ENCODE measurements around the gene CD79B. TPM values are rescaled to one million over a fixed set of nuclear protein-coding genes. Genes with fewer than 3 reads are reported as not detected.

The CD79B gene
- total RNA-seq, 1 experiment from 2014 or later = 1.3 TPM

DNA sequence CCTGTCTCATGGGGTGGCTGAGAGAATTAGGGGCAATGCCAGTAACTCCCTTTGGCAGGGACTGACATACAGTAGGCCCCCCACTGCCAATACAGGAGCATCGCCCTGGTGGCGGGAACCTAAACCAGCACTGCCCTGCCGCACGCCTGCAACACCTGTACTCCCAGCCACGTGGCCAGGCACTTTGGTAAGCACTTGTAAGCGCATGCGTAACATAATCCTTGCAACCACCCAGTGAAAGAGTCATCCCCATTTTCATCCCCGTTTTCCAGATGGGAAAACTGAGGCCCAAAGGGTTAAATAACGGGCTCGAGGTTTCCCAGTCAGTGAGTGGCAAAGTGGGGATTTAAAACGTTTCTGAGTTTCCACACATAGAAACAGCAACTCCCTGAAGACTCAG, 23.1 kb upstream of the CD79B start:
- in situ Hi-C loops (cut with HindIII; ENCODE audit: low sequenced_read_pairs) = no loop called here
- no peak for DNase-seq (ENCODE audit: low spot score)

GRCh38 chr17:63954402-63955063, 22.4 kb upstream of the CD79B start:
- DNase-seq (ENCODE audit: low spot score) = no peak
- in situ Hi-C loops (cut with HindIII; ENCODE audit: low sequenced_read_pairs) = no loop called here

- in situ Hi-C loops (cut with HindIII; ENCODE audit: low sequenced_read_pairs) = no loop called here
- DNase-seq (ENCODE audit: low spot score) = peak; percentile 1
Observed at GRCh38 chr17:63950940-63951907, 19.1 kb upstream of the CD79B start.

DNA sequence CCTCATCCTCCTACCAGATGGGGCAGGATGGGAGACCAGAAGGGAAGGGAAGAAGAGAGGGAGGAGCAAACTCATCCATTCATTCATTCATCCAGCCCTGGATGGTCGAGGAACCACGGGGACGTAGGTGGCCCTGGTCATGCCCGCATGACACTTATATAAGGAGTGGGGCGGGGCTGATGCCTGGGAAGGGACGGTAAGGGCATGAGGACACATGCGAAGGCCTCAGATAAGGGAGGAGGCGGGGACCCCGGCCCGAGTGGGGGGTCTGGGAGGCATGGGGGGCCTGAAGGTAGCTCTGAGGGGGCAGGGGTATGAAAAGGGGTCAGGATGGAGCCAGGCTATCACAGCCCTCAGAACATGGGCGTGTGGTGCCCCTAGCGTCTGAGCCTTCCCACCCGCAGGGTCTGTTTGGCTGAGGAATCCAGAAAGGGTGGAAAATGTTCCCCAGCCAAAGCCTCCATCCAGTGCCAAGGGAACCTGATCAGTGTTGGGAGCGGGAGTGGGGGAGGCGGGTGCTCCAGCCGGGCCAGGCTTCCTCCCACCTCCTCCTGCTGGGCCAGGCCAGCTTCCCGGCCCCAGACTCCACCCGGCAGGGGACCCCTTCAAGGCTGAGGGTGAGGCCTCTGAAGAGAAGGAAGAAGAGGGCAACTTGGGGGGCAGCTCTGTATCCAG, 17.6 kb upstream of the CD79B start:
- in situ Hi-C loops (cut with HindIII; ENCODE audit: low sequenced_read_pairs) = no loop called here
- DNase-seq (ENCODE audit: low spot score) = no peak

DNA sequence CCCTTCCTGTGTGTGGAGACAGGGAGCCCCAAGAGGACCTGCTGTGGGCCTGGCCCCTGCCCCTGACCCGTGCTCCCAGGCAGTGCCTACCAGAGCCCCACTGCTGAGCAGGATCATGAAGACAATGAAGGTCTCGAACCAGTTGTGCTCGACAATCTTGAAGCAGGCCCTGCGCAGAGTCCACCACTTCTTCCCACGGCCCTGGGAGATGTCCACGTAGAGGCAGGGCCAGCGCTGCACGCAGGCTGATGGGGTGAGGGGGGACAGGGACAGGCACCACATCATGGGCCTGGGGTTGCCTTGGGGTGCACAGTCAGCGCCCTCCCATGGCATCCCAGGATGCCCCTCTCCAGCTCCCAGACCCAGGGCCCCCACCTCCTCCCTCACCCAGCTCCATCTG, 16.4 kb upstream of the CD79B start:
- DNase-seq (ENCODE audit: low spot score) = no peak
- in situ Hi-C loops (cut with HindIII; ENCODE audit: low sequenced_read_pairs) = no loop called here

GRCh38 chr17:63947711-63948330, 15.7 kb upstream of the CD79B start:
- in situ Hi-C loops (cut with HindIII; ENCODE audit: low sequenced_read_pairs) = no loop called here
- no peak for DNase-seq (ENCODE audit: low spot score)

DNA sequence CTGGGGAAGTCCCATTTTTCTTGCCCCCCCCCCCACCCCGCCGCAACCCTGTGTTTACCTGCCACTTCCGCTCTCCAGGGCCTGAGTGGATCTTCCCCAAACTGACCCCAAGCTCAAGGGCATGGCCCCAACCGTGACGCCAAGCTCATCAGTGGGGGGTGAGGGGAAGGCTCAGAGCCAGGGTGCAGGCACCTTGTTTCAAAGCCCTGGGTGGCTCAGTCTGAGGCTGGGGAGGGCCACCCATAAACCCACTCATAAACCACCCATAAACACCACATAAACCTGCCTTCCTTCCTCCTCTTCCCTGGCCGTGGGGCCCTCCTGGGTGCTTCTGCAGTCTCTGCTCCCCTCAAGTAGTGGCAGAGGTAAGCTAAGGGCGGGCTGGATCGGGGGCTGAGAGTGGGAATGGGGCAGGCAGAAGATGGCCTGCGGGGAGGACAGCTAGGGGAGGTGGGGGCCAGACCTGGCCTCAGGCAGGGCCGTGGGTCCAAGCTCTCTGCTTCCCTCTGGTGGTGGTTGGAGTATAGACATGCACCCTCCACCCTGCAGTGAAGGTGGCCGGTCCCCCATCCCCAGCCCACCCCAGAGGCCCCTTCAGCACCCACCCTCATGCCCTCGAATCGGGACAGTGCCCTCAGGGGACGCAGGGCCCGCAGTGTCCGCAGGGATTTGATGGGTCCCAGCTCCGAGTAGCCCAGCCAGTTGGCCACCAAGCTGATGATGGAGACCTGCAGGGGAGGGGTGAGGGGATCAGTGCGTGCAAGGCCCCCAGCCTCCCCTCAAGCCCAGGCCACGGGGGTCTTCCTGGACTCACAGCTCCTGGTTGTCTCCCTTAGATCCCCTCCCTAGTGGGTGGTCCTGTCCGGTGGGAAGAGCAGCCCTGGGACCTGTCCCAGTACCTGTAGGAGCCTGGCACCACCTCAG, 14.6 kb upstream of the CD79B start:
- in situ Hi-C loops (cut with HindIII; ENCODE audit: low sequenced_read_pairs) = no loop called here
- DNase-seq (ENCODE audit: low spot score) = peak; percentile 20

- in situ Hi-C loops (cut with HindIII; ENCODE audit: low sequenced_read_pairs) = no loop called here
- DNase-seq (ENCODE audit: low spot score) = no peak
Observed at GRCh38 chr17:63945784-63946439, 13.8 kb upstream of the CD79B start.

GRCh38 chr17:63944736-63945499, 12.8 kb upstream of the CD79B start:
- no peak for DNase-seq (ENCODE audit: low spot score)
- in situ Hi-C loops (cut with HindIII; ENCODE audit: low sequenced_read_pairs) = no loop called here

DNA sequence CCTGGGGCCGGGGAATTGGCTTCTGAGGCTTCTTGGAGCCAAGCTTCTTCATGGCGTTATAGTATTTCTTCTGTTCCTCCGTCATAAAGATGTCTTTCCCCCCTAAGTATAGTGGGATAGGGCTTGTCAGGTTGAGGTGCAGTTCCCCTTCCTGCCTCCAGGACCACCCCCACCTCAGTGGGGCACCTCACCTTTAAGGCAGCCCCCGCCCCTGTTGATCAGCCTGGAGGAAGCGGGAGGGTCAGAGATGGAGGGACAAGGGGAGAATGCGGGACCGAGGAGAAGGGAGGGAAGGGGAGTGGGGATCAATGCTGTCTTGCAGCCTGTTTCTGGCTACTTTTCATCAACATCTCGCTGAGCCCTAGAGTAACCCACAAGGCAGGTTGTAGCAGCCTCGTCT, 11.6 kb upstream of the CD79B start:
- no peak for DNase-seq (ENCODE audit: low spot score)
- in situ Hi-C loops (cut with HindIII; ENCODE audit: low sequenced_read_pairs) = no loop called here

DNA sequence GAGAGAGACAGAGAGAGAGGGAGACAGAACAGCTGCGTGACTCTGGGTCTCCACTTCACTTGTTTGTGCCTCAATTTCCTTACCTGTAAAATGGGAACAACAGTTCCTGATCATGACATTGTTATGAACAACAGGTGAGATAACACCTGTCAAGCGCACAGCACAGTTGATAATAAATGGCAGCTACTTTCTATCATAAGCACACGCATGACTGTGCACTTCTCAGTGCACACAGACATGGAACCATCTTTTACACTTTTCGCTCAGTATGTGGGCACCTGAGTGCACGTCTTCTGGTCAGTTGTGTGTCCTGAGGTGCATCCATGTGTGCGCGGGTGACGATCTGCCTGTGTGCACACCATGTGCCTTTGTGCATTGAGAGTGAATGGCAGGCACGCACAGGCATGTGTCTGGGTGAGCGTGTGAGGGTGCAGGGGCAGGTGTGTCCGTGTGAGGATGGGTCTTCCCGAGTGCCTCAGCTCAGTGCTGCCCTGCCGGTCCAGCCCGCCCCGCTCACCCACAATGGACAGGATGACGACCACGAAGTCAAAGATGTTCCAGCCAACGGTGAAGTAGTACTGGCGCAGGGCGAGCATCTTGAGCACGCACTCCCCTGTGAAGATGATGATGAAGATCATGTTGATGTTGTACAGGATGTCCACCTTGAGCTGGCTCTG, 10.3 kb upstream of the CD79B start:
- DNase-seq (ENCODE audit: low spot score) = no peak
- in situ Hi-C loops (cut with HindIII; ENCODE audit: low sequenced_read_pairs) = no loop called here

GRCh38 chr17:63941751-63942150, 9.6 kb upstream of the CD79B start:
- in situ Hi-C loops (cut with HindIII; ENCODE audit: low sequenced_read_pairs) = no loop called here
- DNase-seq (ENCODE audit: low spot score) = no peak

DNA sequence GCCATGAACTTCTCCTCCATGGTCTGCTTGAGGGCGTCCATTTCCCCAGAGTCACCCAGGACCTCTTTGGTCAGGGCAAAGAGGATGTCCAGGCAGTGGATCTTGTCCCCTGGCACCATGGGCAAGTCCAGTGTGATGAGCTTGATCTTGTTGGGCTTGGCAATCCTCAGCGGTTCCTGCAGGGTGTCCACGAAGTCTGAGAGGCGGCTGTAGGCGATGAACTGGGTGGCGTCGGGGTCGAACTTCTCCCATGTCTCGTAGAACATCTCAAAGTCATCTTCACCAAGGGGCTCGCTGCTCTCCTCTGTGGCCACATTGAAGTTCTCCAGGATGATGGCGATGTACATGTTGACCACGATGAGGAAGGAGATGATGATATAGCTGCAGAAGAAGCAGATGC, 9.0 kb upstream of the CD79B start:
- no peak for DNase-seq (ENCODE audit: low spot score)
- in situ Hi-C loops (cut with HindIII; ENCODE audit: low sequenced_read_pairs) = no loop called here

DNA sequence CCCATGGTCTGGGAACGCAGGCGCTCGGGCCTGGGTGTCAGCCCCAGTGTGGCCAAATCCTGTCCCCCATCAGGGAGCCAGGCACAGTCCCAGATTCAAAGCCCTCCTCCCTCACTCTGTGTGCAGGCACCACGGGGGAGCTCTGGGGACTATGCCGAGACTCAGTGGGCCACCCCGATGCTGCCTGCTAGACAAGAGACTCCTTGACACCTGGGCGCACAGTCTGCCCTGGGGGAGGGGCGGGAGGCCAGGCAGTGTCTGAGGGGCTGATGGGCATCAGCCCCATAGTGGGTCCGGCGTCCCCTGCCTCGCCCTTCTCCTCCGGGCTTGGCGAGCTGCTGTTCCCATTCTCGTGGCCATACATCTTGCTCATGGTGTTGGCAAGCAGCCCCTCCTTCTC, 8.5 kb upstream of the CD79B start:
- DNase-seq (ENCODE audit: low spot score) = no peak
- in situ Hi-C loops (cut with HindIII; ENCODE audit: low sequenced_read_pairs) = no loop called here

DNA sequence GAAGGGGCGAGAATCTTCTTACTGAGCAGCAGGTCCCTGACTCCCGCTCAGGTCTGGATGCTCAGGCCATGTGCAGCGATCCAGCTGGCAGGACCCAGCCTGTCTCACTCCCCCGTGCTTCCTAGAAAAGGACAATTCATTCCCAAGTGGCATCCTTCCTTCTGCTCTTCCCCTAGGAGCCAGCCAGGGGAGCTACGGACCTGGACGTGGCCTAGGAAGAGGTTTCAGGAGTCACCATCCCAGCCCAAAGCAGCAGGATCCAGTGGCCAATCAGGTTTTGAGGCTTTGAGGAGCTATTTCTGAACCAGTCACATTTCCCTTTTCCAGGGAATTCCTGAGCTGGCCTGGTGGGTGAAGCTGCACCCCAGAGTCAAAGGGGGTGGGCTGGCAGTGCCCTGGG, 7.8 kb upstream of the CD79B start:
- DNase-seq (ENCODE audit: low spot score) = no peak
- in situ Hi-C loops (cut with HindIII; ENCODE audit: low sequenced_read_pairs) = no loop called here

- no peak for DNase-seq (ENCODE audit: low spot score)
- in situ Hi-C loops (cut with HindIII; ENCODE audit: low sequenced_read_pairs) = no loop called here
Observed at GRCh38 chr17:63939401-63939800, 7.3 kb upstream of the CD79B start.

DNA sequence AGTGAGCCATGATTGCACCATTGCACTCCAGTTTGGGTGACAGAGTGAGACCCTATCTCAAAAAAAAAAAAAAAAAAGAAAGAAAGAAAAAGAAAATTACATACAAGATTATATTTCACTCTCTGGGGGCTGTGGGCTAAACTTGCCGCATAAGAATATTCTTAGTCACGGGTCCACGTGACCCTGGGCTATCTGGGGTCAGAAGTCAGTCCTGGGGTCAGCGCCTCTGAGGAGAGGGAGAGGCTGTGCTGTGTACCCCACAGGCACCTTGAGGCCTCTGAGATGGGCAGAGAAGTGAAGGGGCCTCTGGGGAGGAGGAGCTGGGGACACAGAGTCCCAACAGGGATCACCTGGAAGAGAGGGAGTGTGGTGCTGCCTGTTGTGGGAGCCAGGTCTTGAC, 5.8 kb upstream of the CD79B start:
- in situ Hi-C loops (cut with HindIII; ENCODE audit: low sequenced_read_pairs) = no loop called here
- DNase-seq (ENCODE audit: low spot score) = no peak

Data from G401 (cell line).